H1 (cell line): ENCODE results near the gene IQUB. TPM values are rescaled to one million over a fixed set of nuclear protein-coding genes. Genes with fewer than 3 reads are reported as not detected.

Experiments used
- CEBPB ChIP-seq: IDR thresholded peaks from 2 replicates; pipeline ENCODE4 v1.6.1; 2012; ENCODE audit warnings: low read depth, low read length
- CREB1 ChIP-seq: IDR thresholded peaks from 2 replicates; pipeline ENCODE4 v1.6.1; 2012; ENCODE audit warnings: inconsistent platforms
- EP300 ChIP-seq, 2 experiments: IDR thresholded peaks; 1 replicate in 1 of 2; 2 replicates in 1 of 2; pipeline ENCODE4 v1.6.1; 2011 to 2012; ENCODE audit warnings: low read depth in 2 of 2, low read length in 2 of 2, mild to moderate bottlenecking in 2 of 2, borderline replicate concordance in 1 of 2, inconsistent platforms in 1 of 2, moderate library complexity in 1 of 2
- GABPA ChIP-seq: IDR thresholded peaks from 2 replicates; pipeline ENCODE4 v1.6.1; 2011; ENCODE audit warnings: mild to moderate bottlenecking, low read length, moderate library complexity, borderline replicate concordance; ENCODE audit not compliant: insufficient read depth
- HDAC2 ChIP-seq, 2 experiments: fragments of 300-600 bp in 1 of 2; sonication (generic) in 1 of 2; IDR thresholded peaks; 2 replicates each; pipeline ENCODE4 v1.6.1; 2011 to 2012; ENCODE audit warnings: low read depth in 2 of 2, low read length in 2 of 2, mild to moderate bottlenecking in 2 of 2, moderate library complexity in 2 of 2, borderline replicate concordance in 1 of 2, inconsistent platforms in 1 of 2
- MAFK ChIP-seq: IDR thresholded peaks from 2 replicates; pipeline ENCODE4 v1.6.1; 2012; ENCODE audit warnings: low read depth, mild to moderate bottlenecking, improper control_type of control experiment, low read length
- SIN3A ChIP-seq, 2 experiments: IDR thresholded peaks in 1 of 2; conservative IDR thresholded peaks in 1 of 2; 2 replicates each; pipeline ENCODE4 v1.6.1; 2011 to 2012; ENCODE audit warnings: low read length in 2 of 2, improper control_type of control experiment in 1 of 2, low read depth in 1 of 2, mild to moderate bottlenecking in 1 of 2
- polyA plus RNA-seq, 7 experiments: library from polyadenylated mRNA; depleted of rRNA in 3 of 7; stranded (reverse) in 5 of 7; unstranded in 2 of 7; fragments of >200 nt in 5 of 7; fragments of 200-250 nt in 2 of 7; gene quantifications; 1 replicate in 5 of 7; 2 replicates in 1 of 7; 4 replicates in 1 of 7; pipeline versions ENCODE4 v1.2.1 to v1.2.3, GENCODE V29; 2011 to 2013; ENCODE audit warnings: missing spikeins in 2 of 7, mixed read lengths in 2 of 7
- total RNA-seq: library from RNA; stranded (reverse); fragmentation: NEBNext Ultra II Directional; extraction: Animal tissue kit (Norgen Biotek cat#: 25700); gene quantifications from 2 replicates; pipeline ENCODE4 v1.2.1, GENCODE V29; 2021
- TF ChIP-seq, protein P1 (sequence below): fragments of 300-600 bp; sonication (generic); IDR thresholded peaks from 2 replicates; pipeline ENCODE4 v1.7.1; 2012; ENCODE audit warnings: low read length, moderate library complexity, mild to moderate bottlenecking, inconsistent platforms; ENCODE audit not compliant: insufficient replicate concordance

Gene IQUB
- total and polyA plus RNA-seq, 2 of the 8 experiments (the other 6 are each of a cell fraction or from before 2014, with no cell fraction given) = 0.12 to 0.82 TPM

DNA sequence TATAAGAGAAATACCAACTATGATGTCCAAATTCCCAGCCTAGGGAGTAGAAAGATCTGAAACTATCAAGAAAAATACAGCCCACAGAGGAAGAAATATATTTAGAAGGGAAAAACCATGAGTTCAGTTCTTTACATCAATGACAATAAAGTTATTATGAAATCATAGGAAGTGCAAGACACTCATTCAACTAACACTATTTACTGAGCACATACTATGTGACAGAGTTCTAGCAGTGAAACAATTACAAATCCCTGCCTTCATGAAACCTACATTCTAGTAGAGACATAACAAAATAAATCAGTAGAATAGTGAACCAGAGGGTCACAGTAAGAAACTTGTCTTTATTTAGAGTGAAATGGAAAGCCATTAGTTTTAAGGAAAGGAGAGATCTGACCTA, 21.1 kb upstream of the IQUB start (continued):
- TF ChIP-seq, protein P1, sequence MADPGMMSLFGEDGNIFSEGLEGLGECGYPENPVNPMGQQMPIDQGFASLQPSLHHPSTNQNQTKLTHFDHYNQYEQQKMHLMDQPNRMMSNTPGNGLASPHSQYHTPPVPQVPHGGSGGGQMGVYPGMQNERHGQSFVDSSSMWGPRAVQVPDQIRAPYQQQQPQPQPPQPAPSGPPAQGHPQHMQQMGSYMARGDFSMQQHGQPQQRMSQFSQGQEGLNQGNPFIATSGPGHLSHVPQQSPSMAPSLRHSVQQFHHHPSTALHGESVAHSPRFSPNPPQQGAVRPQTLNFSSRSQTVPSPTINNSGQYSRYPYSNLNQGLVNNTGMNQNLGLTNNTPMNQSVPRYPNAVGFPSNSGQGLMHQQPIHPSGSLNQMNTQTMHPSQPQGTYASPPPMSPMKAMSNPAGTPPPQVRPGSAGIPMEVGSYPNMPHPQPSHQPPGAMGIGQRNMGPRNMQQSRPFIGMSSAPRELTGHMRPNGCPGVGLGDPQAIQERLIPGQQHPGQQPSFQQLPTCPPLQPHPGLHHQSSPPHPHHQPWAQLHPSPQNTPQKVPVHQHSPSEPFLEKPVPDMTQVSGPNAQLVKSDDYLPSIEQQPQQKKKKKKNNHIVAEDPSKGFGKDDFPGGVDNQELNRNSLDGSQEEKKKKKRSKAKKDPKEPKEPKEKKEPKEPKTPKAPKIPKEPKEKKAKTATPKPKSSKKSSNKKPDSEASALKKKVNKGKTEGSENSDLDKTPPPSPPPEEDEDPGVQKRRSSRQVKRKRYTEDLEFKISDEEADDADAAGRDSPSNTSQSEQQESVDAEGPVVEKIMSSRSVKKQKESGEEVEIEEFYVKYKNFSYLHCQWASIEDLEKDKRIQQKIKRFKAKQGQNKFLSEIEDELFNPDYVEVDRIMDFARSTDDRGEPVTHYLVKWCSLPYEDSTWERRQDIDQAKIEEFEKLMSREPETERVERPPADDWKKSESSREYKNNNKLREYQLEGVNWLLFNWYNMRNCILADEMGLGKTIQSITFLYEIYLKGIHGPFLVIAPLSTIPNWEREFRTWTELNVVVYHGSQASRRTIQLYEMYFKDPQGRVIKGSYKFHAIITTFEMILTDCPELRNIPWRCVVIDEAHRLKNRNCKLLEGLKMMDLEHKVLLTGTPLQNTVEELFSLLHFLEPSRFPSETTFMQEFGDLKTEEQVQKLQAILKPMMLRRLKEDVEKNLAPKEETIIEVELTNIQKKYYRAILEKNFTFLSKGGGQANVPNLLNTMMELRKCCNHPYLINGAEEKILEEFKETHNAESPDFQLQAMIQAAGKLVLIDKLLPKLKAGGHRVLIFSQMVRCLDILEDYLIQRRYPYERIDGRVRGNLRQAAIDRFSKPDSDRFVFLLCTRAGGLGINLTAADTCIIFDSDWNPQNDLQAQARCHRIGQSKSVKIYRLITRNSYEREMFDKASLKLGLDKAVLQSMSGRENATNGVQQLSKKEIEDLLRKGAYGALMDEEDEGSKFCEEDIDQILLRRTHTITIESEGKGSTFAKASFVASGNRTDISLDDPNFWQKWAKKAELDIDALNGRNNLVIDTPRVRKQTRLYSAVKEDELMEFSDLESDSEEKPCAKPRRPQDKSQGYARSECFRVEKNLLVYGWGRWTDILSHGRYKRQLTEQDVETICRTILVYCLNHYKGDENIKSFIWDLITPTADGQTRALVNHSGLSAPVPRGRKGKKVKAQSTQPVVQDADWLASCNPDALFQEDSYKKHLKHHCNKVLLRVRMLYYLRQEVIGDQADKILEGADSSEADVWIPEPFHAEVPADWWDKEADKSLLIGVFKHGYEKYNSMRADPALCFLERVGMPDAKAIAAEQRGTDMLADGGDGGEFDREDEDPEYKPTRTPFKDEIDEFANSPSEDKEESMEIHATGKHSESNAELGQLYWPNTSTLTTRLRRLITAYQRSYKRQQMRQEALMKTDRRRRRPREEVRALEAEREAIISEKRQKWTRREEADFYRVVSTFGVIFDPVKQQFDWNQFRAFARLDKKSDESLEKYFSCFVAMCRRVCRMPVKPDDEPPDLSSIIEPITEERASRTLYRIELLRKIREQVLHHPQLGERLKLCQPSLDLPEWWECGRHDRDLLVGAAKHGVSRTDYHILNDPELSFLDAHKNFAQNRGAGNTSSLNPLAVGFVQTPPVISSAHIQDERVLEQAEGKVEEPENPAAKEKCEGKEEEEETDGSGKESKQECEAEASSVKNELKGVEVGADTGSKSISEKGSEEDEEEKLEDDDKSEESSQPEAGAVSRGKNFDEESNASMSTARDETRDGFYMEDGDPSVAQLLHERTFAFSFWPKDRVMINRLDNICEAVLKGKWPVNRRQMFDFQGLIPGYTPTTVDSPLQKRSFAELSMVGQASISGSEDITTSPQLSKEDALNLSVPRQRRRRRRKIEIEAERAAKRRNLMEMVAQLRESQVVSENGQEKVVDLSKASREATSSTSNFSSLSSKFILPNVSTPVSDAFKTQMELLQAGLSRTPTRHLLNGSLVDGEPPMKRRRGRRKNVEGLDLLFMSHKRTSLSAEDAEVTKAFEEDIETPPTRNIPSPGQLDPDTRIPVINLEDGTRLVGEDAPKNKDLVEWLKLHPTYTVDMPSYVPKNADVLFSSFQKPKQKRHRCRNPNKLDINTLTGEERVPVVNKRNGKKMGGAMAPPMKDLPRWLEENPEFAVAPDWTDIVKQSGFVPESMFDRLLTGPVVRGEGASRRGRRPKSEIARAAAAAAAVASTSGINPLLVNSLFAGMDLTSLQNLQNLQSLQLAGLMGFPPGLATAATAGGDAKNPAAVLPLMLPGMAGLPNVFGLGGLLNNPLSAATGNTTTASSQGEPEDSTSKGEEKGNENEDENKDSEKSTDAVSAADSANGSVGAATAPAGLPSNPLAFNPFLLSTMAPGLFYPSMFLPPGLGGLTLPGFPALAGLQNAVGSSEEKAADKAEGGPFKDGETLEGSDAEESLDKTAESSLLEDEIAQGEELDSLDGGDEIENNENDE = no peak
- TF ChIP-seq MAFK (no peak), EP300 (IDR thresholded peaks at IDR 0.05; ENCODE audit: borderline replicate concordance in 1 of 2, low read depth in 2 of 2, low read length in 2 of 2) (no peak), SIN3A (conservative IDR thresholded peaks at IDR 0.05 in 1 of 2, IDR thresholded peaks at IDR 0.05 in 1 of 2; ENCODE audit: low read depth in 1 of 2, low read length in 2 of 2) (no peak), HDAC2 (IDR thresholded peaks at IDR 0.05; ENCODE audit: borderline replicate concordance in 1 of 2, low read depth in 2 of 2, low read length in 2 of 2) (no peak), CREB1 (no peak), GABPA (no peak), CEBPB (no peak)
